GM18870 (cell line): ENCODE results near the gene EPS8L2.
A peak's percentile ranks its signal among the peaks of the same experiment; 100 is the strongest.
"Not testable (repeated sequence)": the region's sequence is repeated elsewhere in the genome, so short reads cannot be mapped to it uniquely, and the experiment has no call there.

Experiments
- ATAC-seq: cut with Tn5 transposase; IDR thresholded peaks from one replicate; pipeline ENCODE4 v1.9.1; 2021; ENCODE audit warnings: moderate library complexity; ENCODE audit not compliant: unreplicated experiment

The EPS8L2 gene

GRCh38 chr11:724049-724777, 18.2 kb downstream of the EPS8L2 start:
- no peak for ATAC-seq

DNA sequence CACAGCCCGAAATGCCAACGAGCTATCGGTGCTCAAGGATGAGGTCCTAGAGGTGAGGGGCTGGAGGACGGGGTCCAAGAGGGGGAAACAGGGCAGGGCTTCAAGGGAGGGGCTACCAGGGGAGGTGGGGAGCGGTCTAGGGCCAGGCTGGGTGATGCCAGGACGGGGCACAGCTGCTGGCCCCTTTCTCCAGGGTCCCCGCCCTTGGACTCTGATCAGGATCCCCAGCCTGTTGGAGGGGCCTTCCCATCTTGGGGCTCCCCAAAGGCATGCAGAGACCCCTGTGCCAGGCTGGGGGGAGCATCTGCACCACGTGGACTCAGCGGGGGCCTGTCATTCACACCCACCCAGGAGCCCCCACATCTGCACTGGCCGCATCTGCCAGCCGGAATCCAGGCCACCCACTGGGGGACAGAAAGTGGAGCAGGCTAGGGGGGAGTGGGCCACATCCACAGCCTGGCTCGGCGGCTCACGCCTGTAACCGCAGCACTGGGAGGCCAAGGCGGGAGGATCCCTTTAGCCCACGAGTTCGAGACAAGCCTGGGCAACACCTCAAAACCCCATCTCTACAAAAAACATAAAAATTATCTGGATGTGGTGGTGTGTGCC, 18.9 kb downstream of the EPS8L2 start:
- no peak for ATAC-seq

DNA sequence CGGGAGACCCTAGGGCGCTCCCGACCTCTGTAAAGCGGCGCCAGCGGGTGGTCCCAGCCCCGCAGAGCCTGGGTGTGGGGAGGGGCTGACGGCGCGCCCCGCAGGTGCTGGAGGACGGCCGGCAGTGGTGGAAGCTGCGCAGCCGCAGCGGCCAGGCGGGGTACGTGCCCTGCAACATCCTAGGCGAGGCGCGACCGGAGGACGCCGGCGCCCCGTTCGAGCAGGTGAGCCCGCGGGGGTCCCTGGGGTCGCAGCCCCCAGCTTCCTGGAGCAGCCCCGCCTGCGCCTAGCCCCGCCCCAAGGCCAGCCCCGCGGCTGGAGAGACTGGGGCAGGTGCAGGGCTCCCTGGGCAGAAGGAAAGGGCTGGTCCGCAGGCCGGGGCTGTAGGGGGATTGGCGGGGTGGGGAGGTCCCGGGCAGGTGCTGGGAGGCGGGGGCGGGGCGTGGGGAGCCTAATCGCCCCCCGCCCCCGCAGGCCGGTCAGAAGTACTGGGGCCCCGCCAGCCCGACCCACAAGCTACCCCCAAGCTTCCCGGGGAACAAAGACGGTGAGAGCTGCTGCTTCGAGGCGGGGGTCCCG, 19.7 kb downstream of the EPS8L2 start:
- ATAC-seq = no peak

DNA sequence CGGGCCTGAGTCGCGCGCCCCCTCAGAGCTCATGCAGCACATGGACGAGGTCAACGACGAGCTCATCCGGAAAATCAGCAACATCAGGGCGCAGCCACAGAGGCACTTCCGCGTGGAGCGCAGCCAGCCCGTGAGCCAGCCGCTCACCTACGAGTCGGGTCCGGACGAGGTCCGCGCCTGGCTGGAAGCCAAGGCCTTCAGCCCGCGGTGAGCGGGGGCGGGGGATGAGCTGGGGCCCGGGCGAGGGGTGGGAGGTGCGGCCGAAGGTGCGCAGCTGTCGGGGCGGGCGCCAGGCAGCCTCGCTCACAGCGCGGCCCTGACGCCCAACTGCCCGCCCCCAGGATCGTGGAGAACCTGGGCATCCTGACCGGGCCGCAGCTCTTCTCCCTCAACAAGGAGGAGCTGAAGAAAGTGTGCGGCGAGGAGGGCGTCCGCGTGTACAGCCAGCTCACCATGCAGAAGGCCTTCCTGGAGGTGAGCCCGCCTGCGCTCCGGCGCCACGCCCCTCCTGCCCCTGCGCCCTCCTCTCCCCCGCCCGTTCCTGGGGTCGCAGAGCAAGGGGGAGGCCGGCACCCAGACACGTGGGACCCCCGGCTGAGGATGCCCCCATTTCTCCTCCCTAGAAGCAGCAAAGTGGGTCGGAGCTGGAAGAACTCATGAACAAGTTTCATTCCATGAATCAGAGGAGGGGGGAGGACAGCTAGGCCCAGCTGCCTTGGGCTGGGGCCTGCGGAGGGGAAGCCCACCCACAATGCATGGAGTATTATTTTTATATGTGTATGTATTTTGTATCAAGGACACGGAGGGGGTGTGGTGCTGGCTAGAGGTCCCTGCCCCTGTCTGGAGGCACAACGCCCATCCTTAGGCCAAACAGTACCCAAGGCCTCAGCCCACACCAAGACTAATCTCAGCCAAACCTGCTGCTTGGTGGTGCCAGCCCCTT, 20.5 kb downstream of the EPS8L2 start:
- no peak for ATAC-seq

DNA sequence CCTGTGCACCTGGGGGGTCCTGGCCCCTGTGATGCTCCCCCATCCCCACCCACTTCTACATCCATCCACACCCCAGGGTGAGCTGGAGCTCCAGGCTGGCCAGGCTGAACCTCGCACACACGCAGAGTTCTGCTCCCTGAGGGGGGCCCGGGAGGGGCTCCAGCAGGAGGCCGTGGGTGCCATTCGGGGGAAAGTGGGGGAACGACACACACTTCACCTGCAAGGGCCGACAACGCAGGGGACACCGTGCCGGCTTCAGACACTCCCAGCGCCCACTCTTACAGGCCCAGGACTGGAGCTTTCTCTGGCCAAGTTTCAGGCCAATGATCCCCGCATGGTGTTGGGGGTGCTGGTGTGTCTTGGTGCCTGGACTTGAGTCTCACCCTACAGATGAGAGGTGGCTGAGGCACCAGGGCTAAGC, 21.3 kb downstream of the EPS8L2 start:
- no peak for ATAC-seq

DNA sequence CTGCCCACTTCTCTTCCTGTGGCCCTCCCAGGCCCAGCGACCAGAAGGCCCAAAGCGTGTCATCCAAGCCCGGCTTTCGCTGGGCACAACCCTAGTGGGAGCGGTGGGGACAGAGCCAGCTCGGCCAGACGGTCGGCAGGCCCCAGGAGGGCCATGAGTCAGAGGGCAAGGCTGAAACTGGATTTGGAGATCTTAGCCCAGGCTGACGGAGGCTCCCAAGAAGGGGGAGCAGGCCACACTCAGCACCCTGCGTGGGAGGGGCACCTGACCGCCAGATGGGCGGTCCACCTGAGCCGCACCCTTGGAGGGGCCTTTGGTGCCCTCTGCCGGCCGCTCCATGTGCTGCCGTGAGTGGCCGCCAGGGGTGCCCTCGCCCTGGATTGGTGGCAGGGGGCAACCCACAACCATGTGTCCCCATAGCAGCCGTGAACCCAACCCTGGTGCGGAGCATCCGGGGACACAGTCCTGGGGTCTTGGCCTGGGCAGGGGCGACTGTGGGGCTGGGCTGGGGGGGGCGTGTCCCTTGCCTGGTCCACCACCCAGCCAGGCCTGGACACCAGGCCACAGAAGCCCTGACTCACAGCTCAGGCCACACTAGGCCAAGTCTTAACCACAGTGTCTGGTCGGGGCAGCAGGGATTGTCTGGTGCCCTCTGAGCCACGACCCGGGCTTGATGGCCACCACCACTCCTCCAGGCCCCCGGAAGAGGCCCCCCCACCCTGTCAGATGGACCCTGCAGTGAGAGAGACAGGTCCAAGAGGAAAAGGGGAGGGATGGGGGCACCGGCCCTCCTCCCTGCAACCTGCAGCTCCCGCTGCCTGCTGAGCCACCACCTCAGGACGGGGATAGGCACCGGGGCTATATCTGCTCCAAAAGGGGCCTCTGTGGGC, 22.1 kb downstream of the EPS8L2 start:
- no peak for ATAC-seq

DNA sequence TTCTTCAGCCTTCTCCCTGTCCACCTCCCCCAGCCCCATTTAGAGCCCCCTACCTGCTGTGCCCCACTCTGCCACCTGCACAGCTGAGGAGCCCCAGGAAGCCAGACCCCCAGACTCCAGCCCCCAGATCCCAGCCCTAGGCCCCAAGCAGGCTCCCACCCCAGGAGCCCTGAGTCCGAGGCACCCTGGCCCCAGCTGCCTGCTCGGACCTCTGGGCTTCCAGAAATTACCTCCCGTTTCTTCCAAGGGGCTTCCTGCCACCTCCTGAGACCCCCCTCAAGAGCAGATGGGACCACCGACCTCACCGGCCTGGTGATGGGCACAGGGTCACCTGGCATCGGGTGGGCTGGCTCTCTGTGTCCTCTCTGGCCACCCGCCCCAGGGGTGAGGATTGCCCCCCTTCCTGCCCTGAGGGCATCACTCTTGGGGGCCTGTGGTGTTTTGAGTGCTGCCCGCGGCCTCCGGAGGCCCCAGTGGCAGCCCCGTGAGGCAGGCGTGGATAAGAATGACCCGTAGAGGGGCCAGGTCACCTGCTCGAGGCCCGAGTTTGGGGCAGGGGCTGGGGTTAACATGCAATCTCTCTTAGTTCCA, 23.0 kb downstream of the EPS8L2 start:
- no peak for ATAC-seq

DNA sequence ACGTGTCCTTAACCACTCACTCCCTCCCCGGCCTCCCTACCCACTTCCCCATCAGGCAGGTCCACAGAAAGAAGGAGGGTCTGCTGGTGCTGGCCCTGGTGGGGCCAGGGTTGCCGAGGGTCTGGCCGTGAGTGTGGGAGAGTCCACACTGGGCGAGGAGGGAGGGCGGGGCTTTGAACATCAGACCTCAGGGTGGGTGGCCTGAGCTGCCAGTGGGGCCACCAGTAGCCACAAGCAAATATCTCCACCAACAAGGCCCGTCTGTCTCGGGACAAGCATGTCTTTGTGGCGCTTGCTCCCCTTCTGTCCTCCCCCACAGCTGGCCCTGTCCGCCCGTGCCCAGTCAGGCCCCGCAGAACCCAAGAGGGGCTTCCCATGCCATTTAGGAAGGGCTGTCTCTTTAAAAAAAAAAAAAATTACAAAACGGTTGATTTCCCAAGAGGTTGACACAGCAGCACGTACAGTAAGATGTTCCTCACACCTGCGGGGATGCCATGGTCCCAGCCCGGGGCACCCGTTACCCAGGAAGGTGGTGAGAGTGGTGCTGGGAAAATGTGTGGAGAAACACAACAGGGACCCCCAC, 23.6 kb downstream of the EPS8L2 start:
- ATAC-seq = no peak

GRCh38 chr11:733072-733471, 27.0 kb downstream of the EPS8L2 start:
- ATAC-seq = no peak

DNA sequence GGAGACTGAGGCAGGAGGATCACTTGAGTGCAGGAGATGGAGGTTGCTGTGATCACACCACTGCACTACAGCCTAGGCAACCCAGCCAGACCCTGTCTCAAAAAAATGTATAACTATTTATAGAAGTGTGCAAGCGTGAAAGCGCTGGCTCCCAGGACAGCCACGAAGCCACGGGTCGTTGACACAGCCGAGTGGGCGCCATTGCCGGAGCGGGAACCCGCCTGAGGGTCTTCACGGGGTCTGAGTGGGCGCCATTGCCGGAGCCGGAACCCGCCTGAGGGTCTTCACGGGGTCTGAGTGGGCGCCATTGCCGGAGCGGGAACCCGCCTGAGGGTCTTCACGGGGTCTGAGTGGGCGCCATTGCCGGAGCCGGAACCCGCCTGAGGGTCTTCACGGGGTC, 28.5 kb downstream of the EPS8L2 start:
- ATAC-seq = not testable (repeated sequence)

DNA sequence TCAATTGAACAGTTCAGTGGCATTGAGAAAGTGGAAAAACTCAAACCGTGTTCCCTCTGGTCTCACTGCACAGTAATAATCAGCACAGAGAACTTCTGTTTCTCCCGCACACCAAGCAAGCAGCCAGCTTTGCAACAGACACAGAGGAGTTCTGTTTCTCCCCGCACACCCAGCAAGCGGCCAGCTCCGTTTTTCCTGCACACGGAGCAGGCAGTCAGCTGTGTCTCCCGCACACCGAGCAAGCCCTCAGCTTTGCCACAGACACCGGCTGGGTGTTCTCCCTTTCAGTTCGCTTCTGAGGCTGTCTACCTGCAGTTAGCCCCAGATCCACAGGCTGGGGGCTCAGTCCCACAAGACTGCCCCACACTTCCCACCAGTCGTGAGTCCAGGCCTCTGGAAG, 31.3 kb downstream of the EPS8L2 start:
- ATAC-seq = no peak

GRCh38 chr11:737899-738298, 31.9 kb downstream of the EPS8L2 start:
- ATAC-seq = not testable (repeated sequence)

GRCh38 chr11:742156-742546, 36.1 kb downstream of the EPS8L2 start:
- ATAC-seq = no peak

DNA sequence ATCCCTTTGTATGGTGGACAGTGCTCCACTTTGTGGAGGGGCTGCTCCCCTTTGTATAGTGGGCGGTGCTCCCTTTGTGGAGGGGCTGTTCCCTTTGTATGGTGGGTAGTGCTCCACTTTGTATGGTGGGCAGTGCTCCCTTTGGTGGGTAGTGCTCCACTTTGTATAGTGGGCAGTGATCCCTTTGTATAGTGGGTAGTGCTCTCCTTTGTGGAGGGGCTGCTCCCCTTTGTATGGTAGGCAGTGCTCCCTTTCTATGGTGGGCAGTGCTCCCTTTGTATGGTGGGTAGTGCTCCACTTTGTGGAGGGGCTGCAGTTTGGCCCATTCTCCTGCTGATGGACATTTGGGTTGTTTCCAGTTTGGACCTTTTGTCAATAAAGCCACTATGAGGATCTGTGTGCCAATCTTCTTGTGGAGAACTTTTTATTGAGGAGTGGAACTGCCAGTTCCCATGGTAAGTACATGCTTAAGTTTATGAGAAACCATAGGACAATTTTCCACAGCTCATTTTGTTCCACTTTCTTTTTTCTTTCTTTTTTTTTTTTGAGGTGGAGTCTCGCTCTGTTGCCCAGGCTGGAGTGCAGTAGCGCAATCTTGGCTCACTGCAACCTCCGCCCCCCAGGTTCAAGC, 36.7 kb downstream of the EPS8L2 start:
- ATAC-seq = no peak

GRCh38 chr11:745428-745827, 39.4 kb downstream of the EPS8L2 start:
- ATAC-seq = no peak

- ATAC-seq = peak; percentile 40
Measured at GRCh38 chr11:746289-747157, 40.5 kb downstream of the EPS8L2 start.

GRCh38 chr11:747158-748006, 41.4 kb downstream of the EPS8L2 start, which contains the start of gene TALDO1:
TALDO1 (plus strand) TSS chr11:747464; CDS start chr11:747482, 18 bp downstream.
- ATAC-seq = peak; percentile 74
